Nucleus accumbens (tissue), 56 donors: ENCODE measurements around the gene F10.
"Not testable (repeated sequence)": the region's sequence is repeated elsewhere in the genome, so short reads cannot be mapped to it uniquely, and the experiment has no call there.

Experiments
- DNase-seq, 56 donors: peaks; one replicate each; lab custom pipeline; 2025; lab: John Stamatoyannopoulos, UW

Gene F10

DNA sequence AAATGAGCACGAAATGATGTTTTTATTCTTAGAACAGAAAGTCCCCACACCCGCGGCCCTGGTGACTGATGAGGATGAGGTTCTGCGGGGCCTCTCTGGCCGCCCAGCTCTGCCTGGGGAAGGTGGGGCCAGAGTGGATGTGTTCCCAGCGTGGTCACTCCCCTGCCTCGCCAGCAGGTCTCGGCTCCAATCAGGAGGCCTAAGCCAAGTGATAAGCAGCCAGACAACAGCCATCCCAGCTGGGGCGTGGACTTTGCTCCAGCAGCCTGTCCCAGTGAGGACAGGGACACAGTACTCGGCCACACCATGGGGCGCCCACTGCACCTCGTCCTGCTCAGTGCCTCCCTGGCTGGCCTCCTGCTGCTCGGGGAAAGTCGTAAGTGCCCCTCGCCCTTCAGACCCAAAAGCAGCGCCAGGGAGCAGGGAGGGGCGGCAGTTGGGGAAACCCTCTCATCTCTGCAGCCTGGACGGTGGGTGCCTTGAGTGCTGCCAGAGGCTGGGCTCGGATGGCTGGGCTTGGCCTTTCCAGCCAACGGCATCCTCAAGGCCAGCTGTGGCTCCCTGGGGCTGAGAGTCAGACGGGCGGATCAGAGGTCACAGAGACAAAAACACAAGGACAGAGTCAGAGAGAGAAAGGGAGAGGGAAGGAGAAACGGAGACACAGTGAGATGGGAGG is at the start of gene F10:
Gene F10 (plus strand): TSS at position 250 of the 676 bp plus-strand sequence. CDS start 57 bp downstream, at position 307.
- no peak for DNase-seq

- peak in 6 of 56 donors; percentile 20 to 40 (median 29) for DNase-seq
These were observed 48.7 kb upstream of the F10 start for GRCh38 chr13:113073942-113074341.

- no peak for DNase-seq
These were observed 48.2 kb upstream of the F10 start for GRCh38 chr13:113074401-113074800.

- DNase-seq = no peak
These were observed 47.7 kb upstream of the F10 start for GRCh38 chr13:113074876-113075275.

DNA sequence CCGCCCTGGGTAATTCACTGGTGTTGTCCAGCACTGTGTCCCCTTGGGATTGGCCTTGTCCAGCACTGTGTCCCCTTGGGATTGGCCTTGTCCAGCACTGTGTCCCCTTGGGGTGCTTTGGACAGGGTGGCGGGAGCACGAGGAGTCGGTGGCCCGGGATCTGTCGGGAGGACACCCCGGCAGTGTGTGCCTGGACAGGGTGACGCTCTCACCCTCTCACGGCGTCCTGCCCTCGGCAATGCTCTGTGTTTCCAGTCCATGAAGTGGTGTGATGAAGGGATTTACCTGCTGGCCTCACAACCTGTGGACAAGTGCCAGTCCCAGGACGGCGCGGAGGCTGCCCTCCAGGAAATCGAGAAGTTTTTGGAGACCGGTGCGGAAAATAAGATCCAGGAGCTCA is 46.9 kb upstream of the F10 start:
- no peak for DNase-seq

DNA sequence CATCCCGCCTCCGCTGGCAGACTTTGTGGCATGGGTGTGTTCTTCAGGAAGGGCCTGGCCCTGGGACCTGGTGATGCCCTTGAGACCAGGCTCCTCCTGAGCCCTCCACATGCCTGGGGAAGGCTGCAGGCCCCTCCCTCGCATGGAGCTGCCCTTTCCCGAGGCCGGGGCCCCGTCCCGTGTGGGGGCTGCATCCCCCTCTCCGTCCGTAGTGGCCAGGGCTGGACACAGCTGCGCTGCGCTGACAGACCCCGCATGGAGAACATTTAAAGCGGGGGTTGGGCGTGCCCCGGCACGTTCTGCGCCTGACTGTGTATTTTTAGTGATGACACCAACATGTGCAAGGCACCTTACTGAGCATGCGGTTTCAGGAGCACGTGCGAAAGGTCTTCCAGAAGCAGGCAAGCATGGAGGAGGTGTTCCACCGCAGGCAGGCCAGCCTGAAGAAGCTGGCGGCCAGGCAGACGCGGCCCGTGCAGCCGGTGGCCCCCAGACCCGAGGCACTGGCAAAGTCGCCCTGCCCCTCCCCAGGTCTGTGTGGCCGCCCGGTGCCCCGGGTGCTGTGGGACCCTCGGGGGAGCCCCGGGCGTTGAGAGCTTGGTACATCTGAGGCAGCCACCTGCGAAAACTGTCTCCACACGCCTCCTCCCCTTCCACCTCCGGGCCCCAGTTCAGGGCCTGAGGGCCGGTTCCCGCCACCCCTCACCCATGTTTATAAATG is 45.8 kb upstream of the F10 start:
- DNase-seq = no peak

- DNase-seq = no peak
These were observed 45.0 kb upstream of the F10 start for GRCh38 chr13:113077566-113077952.

DNA sequence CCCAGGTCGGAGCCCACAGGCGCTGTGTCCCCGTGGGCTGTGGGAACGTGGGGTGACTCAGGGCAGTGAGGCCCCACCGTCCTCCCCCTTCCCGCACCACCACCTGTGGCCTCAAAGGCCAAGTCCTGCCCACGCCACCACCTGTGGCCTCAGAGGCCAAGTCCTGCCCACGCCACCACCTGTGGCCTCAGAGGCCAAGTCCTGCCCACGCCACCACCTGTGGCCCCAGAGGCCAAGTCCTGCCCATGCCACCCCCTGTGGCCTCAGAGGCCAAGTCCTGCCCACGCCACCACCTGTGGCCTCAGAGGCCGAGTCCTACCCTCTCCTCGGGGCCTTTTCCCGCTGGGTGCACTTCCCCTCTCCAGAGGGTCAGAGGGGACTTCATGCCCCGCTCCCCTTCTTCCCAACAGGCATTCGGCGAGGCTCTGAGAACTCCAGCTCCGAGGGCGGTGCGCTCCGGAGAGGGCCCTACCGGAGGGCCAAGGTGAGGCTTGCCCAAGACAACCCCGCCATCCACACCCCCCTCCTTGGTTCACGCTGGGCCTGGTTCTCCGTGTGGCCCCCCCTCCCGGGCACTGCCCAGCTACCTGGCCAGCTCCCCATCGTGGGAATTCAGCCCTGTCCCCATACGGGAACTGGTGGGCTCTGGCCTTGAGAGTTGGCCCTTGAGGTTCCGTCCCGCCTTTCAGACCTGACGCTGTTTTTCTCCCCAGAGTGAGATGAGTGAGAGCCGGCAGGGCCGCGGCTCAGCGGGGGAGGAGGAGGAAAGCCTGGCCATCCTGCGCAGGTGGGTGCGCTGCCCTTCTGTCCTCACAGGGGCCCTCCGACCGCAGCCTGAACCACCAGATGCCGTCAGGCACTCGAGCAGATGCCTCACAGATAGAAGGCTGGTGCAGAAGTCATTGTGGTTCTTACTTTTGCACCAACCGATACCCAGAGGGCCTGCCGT is 44.4 kb upstream of the F10 start:
- DNase-seq = no peak

GRCh38 chr13:113078902-113079780 is 43.5 kb upstream of the F10 start:
- DNase-seq = peak in 41 of 56 donors; percentile 13 to 83 (median 54)

DNA sequence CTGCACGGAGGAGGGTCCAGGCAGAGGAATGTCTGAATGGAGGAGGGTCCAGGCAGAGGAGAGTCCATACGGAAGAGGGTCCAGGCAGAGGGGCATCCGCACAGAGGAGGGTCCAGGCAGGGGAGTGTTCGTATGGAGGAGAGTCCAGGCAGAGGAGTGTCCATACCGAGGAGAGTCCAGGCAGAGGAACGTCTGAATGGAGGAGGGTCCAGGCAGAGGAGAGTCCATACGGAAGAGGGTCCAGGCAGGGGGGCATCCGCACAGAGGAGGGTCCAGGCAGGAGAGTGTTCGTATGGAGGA is 42.9 kb upstream of the F10 start:
- not testable (repeated sequence) for DNase-seq

- DNase-seq = no peak
These were observed 42.2 kb upstream of the F10 start for GRCh38 chr13:113080361-113080831.

DNA sequence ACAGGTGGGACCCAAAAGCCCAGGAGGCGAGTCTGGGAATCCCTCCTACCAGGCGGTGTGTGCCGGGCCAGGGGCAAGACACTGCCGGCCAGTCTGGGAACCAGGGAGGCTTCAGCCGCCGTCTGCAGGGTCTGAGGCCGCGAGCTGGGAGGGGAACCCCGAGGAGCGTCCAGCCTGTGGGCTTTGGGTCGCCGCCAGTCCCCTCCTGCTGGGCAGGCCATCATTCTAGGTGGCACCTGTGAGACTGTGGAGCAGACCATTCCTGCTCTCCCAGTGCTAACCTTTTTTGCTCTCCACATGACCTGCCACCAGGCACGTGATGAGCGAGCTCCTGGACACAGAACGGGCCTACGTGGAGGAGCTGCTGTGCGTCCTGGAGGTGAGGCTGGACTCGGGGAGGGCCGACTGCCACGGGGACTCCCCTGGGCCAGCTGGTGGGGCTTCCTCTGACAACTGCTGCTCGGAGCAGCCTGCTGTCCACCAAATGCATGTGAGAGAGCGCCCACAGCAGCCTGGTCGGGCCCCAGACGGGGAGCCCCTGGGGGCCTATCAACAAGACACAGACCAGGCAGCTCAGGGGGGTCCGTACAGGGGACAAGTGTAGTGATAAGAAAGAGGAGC is 41.6 kb upstream of the F10 start:
- DNase-seq = no peak

- no peak for DNase-seq
These were observed 40.2 kb upstream of the F10 start for GRCh38 chr13:113082198-113083021.

DNA sequence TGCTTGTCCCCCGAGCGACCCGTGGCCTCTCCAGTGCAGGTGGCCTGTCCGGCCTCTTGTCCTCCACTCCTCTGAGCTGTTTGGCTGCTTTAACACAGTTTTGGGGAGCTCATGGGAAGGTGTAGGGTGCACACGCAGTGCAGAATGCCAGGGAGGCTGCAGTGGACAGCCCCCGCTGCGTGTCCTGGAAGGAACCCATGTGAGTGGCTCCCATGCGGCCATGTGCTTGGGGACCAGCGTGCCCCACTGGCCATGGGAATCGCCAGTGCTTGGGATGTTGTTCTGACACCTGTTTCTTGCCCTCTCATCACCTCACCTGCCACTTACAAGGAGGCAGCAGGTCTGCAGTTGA is 39.6 kb upstream of the F10 start:
- DNase-seq = no peak

DNA sequence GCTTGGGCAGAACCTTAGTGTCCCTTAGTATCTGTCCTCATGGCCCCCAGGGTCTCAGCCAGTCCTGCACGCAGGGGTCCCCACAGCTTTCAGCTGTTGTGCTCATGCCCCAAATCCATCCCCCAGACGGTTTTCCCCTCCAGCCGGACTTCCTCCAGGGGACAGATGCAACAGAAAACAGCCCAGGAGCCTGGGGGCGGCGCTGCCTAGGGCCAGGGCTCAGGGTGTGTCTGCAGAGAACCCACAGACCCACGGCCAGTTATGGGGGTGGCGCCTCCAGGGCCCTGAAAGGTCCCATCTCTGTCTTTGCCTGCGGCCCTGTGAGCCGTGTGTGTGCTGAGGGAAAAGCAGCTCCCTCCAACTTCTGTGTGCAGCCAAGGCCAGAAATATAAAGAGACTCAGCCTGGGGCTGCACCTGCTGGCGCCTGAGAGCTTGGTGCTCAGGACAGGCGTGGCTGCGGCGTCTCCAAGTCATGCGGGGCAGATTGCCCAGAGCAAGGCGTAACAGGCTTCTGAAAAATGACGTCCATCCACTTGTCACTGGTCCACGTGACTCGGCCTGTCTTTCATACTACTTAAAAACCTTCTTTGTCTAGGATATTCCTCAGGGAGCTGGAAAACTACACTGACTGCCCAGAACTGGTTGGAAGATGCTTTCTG is 39.1 kb upstream of the F10 start:
- DNase-seq = peak in 45 of 56 donors; percentile 18 to 92 (median 59)

DNA sequence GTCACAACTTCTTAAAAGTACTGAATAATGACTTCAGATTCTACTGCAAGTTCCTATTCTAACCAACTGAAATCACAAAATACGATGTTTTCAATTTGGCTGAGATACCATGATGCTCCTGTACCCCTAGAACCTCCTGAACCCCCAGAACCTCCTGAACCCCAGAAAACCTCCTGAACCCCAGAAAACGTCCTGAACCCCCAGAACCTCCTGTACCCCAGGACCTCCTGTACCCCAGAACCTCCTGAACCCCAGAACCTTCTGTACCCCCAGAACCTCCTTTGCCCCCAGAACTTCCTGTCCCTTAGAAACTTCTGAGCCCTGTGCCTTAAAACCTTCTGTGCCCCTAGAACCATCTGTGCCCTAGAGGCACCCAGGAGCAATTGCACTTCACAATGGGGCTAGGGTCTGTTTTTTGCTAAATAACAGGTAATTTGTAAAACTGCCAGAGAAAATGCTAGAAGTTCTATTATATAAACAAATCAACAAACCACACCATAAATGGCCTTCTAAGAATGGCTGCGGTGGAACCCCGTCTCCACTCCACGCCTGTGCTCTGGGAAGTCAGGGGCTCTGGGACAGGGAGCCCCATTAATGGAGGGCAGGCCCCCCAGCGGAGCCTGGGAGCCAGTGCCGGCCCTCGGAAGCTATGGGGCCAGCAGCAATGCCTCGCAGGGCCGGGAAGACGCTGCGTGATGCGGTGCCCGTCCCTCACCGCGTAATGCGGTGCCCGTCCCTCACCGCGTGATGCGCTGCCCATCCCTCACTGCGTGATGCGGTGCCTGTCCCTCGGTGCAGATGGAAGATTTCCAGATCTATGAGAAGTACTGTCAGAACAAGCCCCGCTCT is 38.3 kb upstream of the F10 start:
- DNase-seq = no peak

DNA sequence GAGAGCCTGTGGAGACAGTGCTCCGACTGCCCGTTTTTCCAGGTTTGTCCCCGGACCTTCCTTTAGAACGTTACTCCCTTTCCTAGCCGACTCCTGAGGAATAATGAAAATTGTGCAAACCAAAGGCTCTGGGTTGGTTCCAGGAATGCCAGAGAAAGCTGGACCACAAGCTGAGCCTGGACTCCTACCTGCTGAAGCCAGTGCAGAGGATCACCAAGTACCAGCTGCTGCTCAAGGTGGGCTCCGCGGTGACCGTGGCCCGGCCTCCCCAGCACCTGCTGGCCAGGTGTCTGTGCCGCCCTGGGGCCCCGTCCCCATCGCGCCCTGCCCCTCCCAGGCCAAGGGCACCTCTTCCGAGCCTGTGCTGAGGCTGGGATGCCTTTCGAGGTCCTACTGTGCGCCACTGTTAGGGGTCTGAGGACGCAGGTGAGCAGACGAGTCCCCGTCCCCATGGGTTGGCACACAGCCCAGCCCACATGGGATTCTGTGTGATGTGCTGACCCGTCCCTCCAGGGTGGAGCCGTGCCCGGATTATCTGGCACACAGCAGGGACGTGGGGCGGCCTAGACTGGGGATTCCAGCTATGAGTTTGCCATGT is 37.6 kb upstream of the F10 start:
- DNase-seq = no peak
